Retinal pigment epithelial cell (primary cell): Measurements from ENCODE around the gene CDK12.

Experiments
- DNase-seq: peaks from one replicate; pipeline ENCODE4 v3.0.0-alpha.2; 2010; ENCODE audit warnings: low read depth
- H3K4me3 ChIP-seq: 2 replicates; pipeline ENCODE4 v1.5.1; 2011; ENCODE audit warnings: mild to moderate bottlenecking, low read length, control low read depth, moderate library complexity
- CTCF ChIP-seq: conservative IDR thresholded peaks from 2 replicates; pipeline ENCODE4 v1.5.1; 2011; ENCODE audit warnings: low read depth, low read length, control low read depth, inconsistent platforms

The CDK12 gene

GRCh38 chr17:39508987-39509386, 47.7 kb downstream of the CDK12 start:
- TF ChIP-seq CTCF = no peak
- H3K4me3 ChIP-seq = no peak overlapping the region
- DNase-seq = no peak

GRCh38 chr17:39513309-39513708, 52.0 kb downstream of the CDK12 start:
- TF ChIP-seq CTCF = no peak
- H3K4me3 ChIP-seq = no peak overlapping the region
- no peak for DNase-seq

DNA sequence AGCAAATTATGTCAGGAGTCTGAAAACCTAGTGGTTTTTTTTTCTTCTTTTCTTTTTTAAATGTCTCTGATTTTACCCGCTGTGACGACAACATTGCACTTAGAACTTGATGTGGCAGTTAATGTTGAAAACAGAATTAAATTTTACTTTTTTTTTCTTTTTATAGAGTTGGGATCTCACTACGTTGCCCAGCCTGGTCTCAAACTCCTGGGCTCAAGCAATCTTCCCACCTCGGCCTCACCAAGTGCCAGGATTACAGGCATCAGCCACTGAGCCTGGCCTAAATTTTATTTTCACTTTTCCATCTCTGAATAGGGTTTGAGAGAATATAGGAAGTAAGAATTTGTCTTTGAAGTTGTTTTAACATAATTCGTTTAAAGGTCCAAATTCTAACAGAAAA, 52.6 kb downstream of the CDK12 start:
- no peak for TF ChIP-seq CTCF

GRCh38 chr17:39517224-39517623, 55.9 kb downstream of the CDK12 start:
- TF ChIP-seq CTCF = no peak
- H3K4me3 ChIP-seq = no peak overlapping the region
- DNase-seq = no peak

More for the DNA sequence above, 52.6 kb downstream of the CDK12 start:
- no peak overlapping the region for H3K4me3 ChIP-seq
- no peak for DNase-seq

DNA sequence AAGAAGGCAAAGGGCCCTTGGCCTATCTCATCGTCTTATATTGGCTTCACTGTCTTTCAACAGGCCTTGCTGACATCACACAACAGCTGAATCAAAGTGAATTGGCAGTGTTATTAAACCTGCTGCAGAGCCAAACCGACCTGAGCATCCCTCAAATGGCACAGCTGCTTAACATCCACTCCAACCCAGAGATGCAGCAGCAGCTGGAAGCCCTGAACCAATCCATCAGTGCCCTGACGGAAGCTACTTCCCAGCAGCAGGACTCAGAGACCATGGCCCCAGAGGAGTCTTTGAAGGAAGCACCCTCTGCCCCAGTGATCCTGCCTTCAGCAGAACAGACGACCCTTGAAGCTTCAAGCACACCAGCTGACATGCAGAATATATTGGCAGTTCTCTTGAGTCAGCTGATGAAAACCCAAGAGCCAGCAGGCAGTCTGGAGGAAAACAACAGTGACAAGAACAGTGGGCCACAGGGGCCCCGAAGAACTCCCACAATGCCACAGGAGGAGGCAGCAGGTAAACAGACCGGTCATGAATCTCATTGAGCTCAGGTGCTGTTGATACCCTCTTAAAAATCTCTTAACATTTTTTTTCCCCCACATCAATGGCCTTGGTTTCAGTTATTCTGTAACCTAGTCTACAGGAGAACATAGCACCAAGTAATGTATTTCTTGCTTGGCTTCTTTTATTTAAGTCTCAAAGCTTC, 64.7 kb downstream of the CDK12 start:
- no peak overlapping the region for H3K4me3 ChIP-seq
- TF ChIP-seq CTCF = no peak
- DNase-seq = no peak

GRCh38 chr17:39527220-39527813, 66.0 kb downstream of the CDK12 start:
- no peak overlapping the region for H3K4me3 ChIP-seq
- TF ChIP-seq CTCF = peak; percentile 63
- no peak for DNase-seq

DNA sequence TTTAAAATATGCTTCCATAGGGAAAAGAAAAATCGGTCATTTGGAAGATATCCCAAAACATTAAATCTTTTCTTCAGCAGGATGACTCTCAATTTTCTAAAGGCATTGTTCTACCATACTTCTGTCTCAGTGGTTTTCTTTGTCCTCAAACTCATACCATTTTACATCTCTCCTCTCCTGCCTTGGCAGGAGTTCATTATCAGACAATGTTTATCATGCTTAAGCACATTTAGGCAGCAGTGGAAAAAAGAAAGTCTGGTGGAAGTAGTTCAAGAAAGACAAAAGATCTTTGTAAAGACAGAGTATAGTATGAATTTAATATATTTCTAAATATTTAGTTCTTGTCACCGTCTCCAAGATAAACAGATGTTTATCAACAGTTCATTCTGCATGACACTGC, 68.2 kb downstream of the CDK12 start:
- H3K4me3 ChIP-seq = no peak overlapping the region
- TF ChIP-seq CTCF = no peak
- no peak for DNase-seq
